ENCODE data around the gene NAALADL2.

Gene NAALADL2

DNA sequence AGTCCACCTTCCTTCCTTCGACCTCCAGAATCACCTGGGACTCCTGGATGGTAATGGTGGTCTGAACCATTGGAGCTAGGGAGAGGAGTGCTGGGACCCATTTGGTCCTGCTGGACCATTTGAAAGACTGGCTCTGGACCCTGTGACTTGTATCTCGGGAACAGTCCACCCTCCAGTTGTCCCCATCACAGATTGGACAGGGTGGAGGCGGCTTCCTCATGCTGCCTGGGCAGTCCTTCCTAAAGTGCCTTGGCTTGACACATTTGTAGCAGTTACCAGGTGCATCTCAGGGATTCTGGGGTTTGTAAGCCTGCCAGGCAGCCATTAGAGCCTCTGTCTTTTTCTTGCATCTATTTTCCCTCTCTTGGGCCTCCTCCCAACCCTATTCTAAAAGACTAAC is 758.1 kb downstream of the NAALADL2 start:
- DNase-seq: no peak

DNA sequence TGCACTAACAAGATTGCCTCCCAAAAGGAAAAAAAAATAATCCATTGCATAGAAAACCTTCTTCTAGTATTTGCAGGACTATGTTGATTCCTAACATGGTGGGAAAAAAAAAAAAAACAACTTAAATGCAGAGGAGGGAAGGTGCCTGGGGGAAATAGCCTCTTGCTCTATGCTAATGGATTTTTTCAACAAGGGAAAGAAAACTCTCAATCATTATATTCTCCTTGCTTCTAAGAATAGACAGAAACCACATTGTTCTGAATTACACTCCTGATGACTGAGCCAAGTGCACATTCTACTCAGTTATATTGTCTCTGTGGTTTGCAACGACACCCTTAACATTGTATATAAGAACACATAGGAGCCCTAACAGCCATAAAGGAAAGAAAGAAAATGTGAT is 760.2 kb downstream of the NAALADL2 start:
- no peak for DNase-seq

DNA sequence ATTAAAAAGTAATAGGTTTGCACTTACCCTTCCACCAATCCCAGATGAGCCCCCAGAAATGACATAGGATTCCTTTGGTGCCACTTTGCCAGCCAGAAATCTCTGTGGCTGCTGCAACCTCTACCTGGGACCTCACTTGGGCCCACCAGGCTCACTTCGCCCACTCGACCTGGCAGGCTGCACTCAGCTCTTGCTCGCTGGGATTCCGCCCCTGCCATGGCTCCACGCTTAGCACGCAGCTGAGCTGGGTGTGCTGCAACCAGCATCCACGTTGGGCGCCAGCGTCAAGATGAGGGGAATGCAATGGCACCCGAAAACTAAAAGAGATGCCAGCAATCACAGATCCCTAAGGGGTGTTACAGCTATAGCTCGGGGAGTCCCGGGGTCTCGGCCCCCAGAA is 761.0 kb downstream of the NAALADL2 start:
- DNase-seq: no peak

DNA sequence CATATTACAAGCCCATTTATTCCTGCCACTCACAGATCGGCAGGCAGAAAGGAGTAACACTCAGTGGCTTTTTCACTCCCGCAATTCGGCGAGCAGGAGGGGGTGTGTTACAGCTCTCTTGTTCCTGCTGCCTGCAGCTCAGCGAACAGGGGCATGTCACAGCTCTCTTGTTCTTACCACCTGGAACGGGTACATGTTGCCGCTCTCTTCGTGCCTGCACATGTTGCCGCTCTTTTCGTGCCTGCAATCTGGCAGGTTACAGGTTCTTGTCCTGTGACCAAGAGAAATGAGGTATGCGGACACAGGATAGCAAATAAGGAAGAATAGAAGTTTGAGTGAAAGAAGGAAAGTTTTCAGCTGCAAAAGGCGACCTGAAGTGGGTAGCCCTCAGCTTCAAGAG is 761.4 kb downstream of the NAALADL2 start:
- no peak for DNase-seq

DNA sequence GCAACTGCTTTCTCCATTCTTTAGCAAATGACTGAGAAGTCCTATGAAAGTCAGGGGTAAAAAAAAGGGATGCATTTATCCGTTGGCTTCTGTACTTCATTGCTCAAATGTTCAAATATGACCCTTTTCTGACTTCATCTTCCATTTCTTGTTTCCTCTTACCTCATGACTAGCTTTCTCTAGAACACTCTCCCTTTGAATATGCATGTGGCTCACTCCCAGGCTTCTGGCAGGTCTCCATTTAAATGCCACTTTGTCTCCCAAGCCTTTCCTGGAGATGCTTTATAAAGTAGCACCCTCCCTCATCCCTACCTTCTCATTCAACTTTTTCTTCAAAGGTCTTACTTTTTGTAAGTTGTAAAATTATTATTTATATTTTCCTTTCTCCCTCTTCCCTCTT is 781.8 kb downstream of the NAALADL2 start:
- no peak for DNase-seq

DNA sequence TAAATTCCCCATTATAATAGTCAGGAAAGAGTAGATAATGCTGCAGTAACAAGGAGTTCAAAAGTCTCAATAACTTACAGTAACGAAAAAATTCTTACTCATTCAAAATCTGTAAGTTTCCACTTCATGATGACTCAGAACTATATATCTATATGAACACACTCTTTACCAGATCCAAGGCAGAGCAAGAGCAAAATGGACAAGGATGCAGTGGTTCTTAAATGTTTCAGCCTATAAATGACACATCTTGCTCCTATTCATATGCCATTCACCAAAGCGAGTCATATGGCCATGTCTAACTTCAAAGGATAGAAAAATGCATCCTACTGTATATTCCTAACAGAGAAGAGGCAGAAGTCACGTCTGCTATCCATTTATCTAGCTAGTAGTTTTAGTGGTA is 787.7 kb downstream of the NAALADL2 start:
- DNase-seq: no peak

DNA sequence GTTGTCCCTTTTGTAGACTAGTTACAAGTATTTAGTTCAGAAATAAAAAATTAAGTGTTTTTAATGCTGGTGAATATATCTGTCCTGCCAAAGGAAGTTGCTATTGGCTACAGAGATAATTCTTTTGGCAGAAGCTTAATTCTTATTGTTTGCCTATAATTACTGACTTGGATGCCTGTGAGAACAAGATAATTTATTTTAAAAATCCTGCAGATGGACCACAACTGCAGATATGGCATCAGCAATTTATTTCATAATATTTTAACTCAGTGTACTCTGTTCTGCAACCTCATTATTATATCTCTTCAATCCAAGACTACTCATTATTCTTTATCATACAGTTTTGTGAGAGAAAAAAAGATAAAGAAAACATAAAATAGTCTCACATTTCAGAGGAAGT is 789.8 kb downstream of the NAALADL2 start:
- no peak for DNase-seq

DNA sequence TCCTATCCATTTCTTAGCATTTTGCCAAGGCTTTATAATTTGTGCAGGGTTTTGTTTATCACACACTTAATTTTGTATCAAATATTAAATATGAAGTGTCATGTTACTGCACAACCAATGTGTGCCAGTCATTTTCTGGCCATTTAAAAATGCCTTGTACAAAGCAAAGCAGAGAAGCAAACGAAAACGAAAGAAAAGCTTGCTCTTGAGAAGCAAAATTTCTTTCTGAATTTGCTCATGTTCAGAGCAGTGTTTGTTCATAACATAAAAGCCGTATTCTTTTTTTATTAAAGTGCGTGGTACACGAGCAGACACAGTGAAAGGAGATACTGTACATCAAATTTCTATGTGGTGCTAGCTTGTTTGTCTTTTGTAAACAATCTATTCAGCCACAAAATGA is 792.6 kb downstream of the NAALADL2 start:
- no peak for DNase-seq

DNA sequence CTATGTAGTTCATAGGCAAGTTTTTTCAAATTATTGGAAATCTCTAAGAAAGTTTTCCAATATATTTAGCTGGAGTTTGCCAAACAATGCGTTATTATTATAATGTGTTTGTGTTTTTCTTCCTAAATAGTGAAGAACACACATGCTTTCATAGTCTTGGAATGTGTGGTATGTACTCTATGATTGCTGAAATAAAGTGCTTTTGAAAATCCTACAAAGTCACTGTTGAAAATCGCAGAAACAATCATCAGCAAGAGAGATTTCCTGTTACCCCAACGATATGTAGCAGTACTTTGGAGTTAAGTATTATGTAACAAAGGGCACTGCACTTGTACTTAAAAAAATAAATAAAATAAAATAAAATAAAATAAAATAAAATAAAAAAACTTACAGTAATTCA is 796.2 kb downstream of the NAALADL2 start:
- DNase-seq: no peak

DNA sequence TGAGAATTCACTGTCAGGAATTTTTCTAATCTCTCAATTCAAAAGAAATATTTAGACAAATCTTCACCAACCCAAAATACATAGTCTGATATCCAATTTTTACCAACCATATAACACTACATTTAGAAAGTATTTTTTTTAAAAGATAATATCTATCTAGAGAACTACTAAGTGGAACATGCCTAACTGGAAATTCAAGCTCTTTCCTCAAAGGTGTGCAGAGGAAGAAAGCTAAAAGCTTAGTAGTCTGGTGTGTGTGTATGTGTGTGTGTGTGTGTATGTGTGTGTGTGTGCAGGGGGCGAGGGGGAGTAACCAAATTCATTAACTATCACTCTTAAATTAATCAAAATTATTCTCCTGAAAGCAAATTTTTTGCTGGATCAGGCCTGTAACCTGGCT is 797.3 kb downstream of the NAALADL2 start:
- DNase-seq: no peak

DNA sequence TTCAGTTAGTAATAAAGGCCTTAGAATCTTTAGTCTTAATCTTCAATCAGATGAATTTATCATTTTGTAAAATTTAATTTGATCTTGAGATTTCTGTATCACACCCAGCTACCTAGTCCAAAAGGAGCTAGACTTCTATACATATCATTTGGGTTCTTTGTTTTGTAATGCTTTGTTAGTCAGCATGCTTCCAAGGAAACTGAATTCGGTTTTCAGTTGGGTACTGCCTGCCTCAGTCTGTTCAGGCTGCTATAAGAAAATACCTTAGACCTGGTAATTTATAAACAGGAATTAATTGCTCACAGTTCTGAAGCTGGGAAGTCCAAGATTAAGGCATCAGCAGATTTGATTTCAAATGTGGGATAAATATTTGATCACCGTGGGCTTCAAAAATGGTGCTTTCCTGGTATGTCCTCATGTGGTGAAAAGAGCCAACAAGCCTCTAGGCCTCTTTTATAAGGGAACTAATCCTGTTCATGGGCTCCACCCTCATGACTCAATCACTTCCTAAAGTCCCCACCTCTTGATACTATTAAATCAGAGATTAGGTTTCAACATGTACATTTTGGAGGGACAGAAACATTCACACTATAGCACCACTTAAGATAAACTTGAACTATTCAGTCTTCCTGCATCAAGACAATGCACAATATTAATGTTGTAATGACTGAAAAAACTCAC is 800.7 kb downstream of the NAALADL2 start:
- no peak for DNase-seq

DNA sequence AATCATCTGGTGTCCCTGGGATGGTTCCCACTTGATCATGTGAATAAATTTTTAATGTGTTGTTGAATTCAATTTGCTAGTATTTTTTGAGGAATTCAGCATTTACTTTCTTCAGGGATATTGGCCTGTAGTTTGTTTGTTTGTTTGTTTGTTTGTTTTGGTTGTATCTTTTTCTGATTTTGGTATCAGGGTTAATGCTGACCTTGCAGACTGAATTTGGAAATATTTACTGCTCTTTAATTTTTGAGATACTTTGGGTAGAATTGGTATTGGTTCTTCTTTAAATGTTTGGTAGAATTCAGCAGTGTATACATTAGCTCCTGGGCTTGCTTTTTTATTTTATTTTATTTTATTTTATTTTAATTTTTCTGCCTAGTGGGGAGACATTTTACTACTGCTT is 803.7 kb downstream of the NAALADL2 start:
- no peak for DNase-seq

DNA sequence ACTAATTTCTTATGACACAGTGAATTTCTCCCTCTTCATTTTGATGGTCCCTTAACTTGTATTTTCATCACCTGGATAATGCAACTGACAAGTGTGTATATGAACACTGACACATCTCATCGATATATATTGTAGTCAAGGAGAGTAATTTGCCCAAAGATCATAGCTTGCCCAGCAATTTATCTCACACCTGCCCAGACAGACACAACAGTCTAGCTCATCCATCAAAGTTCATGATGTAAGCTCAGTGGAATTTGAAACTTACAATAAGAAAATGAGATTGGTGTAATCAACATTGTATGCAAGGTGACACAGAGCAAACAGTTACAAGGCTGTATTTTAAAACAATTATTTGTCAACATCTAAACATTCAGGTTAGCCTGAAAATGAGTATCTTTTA is 805.8 kb downstream of the NAALADL2 start:
- no peak for DNase-seq

DNA sequence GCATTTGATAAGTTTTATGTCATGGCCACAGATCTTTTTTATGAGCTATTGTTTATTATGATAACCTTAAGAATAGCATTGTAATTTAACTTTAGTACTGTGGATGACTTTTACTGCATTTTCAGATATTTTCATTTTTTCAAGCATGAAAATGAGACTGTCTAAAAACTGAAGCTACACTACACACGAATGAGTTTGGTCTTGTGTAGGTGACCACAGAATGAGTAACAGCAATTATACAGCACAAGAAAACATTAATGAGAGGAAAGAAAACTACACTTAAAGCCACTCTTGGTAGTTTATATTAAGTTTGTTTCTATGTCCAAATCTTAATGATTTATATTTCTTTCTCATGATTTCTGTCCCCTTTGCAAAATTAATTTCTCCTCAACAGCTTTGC is 809.2 kb downstream of the NAALADL2 start:
- no peak for DNase-seq

DNA sequence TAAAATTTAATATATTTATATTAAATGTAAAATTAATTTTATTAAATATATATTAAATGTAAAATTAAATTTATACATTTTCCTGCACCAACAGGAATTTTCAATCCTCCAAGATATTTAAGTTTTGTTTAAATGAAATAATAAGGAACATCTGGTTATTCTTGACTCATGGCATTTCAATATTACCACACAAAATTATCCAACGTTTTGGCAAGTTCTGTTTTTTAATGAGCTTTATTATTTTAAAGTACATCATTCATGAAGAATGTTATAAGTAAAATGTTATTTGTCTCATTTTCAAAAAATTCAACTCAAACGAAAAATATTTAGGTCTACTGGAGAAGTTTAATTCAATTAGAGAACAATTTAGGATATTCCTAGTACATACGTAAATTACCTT is 811.4 kb downstream of the NAALADL2 start:
- no peak for DNase-seq

DNA sequence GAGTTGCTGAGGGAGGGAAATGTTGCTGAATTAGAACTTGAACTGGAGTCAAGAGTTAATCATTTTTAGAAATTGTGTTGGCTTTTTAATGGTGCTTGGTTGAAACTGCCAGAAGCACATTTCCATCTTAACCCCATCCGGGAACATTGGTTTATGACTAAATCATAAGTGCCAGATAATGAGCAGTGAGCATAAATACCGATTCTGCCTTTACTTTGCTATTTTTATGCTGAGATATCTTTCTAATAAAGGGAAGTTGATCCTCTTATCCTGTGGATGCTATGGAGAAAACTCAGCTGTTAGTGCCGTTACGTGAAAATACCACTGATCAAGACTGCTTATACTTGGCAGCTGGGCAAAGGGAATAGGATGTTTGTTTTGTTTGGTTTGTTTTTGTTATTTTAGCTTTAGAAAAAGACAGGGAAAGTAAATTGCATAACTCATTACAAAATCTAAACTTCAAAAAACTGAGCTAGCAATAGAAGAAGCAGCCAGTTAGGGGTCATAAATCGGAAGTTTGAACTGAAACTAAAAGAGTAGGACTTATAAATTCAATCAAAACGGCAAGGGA is 813.1 kb downstream of the NAALADL2 start:
- no peak for DNase-seq

DNA sequence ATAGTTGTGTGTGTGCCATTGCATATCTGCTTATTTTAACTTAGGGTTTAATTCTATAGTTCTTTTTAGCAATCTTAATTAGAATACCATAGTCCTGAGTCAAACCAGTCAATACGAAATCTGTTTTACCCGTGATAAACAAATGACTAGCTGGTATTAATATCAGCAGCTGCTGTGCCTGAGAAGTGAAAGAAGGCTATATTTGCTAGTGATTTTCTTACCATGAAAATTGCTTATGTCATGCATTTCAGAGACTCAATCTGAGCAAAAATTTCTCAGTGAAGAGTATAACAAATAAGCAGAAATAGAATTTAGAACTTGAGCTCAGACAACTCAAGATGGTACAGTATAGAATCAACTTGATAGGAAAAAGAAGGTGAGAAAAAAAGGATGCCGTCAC is 820.4 kb downstream of the NAALADL2 start:
- DNase-seq: no peak

DNA sequence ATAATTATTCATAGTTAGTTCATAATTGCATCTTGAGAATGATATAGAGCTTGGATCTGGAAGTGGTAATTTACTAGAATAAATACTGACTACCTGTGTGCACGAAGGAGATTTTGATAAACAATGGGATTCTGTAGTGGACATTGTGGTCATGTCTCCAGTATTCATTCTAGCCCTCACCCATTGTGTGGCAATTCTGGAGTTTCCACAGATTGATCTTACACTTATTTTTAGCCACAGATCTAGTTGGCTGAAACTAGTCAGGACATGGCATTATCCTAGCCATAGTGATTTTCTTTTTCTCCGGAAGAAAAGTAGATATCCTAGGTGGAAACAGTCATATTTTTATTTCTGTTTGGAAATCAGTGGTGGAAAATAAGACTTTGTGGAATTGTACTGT is 833.1 kb downstream of the NAALADL2 start:
- DNase-seq: no peak

DNA sequence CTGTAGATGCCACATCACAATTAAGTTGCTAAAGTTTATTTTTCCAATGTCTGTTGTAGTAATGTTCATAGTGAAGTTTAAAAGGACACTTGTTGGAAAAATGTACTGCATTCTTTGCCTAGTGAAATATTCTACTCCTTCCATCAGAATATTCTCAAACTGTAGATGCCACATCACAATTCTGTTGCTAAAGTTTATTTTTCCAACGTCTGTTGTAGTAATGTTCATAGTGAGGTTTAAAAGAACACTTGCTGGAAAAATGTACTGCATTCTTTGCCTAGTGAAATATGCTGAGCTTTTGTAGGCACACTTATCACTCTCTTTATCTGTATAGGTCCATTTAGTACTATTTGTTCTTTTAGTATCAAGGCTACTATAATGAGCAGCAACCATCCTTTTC is 836.1 kb downstream of the NAALADL2 start:
- no peak for DNase-seq

DNA sequence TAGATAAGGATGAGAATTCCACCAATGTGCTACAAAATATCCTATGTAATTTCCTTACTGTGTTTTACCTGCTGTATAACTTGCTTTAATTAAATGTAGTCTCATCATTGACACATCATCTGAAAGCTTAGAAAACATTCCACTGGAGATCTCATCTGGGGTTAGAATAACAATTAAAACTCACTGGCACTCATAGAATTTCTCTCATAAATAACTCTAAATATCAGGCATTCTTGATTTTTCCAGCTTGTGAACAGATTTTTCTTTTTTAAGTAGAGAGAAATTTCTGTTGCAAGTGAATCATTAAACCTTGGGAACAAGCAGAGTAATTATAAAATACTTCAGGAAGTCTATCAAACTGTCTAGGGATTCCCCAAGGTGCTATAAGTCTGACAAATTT is 843.8 kb downstream of the NAALADL2 start:
- DNase-seq: no peak

DNA sequence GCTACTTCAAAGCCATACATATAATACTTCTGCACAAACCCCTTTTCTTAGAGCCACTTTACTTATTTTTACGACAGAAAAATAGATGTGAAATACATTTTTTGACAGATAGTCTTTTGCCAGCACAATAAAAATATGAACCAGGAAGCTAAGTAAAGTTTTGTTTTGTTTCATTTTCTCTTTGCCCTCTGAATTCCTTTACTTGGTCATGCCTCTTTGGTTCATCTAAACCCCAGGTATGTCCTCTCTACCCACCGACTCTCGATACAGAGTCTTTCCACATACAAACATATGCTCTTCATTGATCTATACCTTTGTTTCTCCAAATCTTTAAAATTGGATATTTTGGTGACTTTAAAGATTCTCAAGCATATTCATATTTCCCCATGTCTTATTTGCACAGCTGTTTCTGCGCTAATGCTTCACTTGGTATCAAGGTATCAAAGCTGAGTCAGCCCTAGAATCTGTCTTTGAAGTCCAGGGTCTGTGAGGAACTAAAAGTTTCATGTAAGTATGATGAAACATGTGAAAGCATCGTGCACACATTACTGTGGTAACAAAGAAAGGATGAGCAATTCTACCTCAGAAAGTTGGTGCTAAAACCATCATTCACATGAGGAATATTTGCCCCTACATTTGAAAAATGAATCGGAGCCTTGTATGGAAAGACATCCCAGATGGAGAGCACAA is 845.4 kb downstream of the NAALADL2 start:
- DNase-seq: no peak

DNA sequence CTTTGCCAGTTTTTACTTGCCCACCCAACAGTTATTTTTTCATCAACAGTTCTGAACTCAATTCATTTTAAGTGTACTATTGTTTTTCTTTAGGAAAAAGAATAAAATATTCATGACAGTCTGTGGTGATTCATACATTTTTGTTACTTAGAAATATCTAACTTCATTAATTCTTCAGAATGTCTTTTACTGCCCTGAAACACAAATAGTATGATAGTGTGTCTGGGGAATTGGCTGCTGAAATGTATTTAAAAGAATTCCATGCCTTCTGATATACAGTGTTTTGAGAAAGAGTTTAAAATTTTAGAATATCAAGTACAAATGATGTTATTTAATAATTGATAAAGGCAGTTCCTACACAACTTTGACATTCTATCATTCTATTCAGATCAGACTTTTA is 854.1 kb downstream of the NAALADL2 start:
- no peak for DNase-seq

DNA sequence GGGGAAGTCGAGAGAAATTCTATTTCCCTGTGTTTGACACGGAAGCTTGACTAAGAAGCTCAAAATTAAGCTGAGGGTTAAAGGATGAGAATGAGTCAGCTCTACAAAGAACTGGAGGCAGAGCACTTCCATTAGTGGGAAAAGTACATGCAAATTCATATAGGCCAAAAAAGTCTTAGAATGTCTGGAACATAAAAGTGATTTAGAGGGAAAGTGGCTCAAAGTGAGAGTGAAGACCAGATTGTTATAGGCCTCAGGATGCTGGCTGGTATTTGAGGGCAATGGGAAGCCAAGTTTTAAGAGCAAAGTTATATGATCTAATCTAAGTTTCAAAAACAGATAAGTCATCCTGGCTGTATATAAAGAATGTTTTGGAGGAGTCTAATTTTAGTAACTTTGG is 857.3 kb downstream of the NAALADL2 start:
- DNase-seq: no peak

DNA sequence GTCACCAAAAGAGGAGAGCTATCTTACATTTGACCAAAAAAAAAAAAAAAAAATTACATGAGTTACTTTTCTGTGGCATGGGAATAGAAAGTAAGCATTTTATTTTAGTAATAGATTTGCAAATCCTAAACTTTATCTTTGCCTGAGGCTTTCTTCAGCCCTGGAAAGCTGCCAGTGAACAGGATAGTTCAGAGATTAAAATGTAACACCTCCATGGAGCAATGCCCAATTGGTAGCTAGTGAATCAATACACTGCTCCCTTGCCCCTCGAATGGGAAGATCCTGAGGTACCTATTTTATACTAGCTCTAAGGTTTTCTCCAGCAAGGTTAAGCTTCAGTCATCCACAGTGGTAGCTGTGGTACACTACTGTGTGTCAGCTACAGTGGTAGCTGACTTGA is 867.1 kb downstream of the NAALADL2 start:
- no peak for DNase-seq

DNA sequence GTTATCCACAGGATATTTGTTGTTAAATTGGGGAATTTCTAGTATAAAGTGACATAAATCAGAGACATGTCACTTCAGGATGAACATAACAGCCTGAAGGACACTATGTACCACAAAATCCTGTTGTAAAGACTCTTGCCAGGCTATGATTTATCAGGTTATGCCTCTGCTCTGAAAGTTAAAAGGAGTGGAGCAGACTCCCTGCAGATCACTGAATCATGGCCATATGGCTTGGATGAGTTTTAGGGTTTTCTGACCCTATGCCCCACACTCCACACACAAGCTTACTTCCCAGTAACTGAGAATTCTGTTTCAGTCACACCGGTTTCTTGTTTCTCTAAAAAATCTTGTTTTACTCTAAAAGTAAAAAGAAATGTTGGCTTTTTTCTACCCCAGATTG is 869.4 kb downstream of the NAALADL2 start:
- DNase-seq: no peak
